PC-3 (cell line): ENCODE data around the gene POM121.
"Not testable (repeated sequence)": the region's sequence is repeated elsewhere in the genome, so short reads cannot be mapped to it uniquely, and the experiment has no call there.

ENCODE experiments used
- CTCF ChIP-seq: fragments of 300-600 bp; sonication (generic); conservative IDR thresholded peaks from 2 replicates; pipeline ENCODE4 v1.5.1; 2017; ENCODE audit warnings: antibody characterized with exemption, low read depth, mild to moderate bottlenecking, low read length
- EZH2 ChIP-seq: fragments of 300-600 bp; sonication (generic); IDR thresholded peaks from one replicate; pipeline ENCODE4 v1.6.1; 2017; ENCODE audit warnings: antibody characterized with exemption, mild to moderate bottlenecking, low read length; ENCODE audit not compliant: unreplicated experiment
- EZH2phosphoT487 ChIP-seq: fragments of 300-600 bp; sonication (generic); IDR thresholded peaks from 2 replicates; pipeline ENCODE4 v1.6.1; 2018; ENCODE audit warnings: mild to moderate bottlenecking, antibody characterized with exemption, low read length, borderline replicate concordance

- not testable (repeated sequence) for TF ChIP-seq EZH2, EZH2phosphoT487
- peak; percentile 76 for TF ChIP-seq CTCF
These were observed 10.0 kb upstream of the POM121 start for GRCh38 chr7:72914756-72915525.
